ENCODE measurements around the gene KIAA1328. TPM values are rescaled to one million over a fixed set of nuclear protein-coding genes. Genes with fewer than 3 reads are reported as not detected.

The KIAA1328 gene
- total and polyA plus RNA-seq, 3 experiments from 2014 or later = 6.6 to 8.3 (median 6.8) TPM

GRCh38 chr18:36931106-36931505, 102.2 kb downstream of the KIAA1328 start:
- H3K4me3 Mint-ChIP-seq = no peak overlapping the region
- Histone ChIP-seq H3K27ac (ENCODE audit: low read depth, low read length) (no peak overlapping the region), H3K27me3 (ENCODE audit: insufficient read depth, low read length, poor library complexity, severe bottlenecking) (no peaks in the 10 kb centered on the region), H3K9me3 (ENCODE audit: low read length) (no peaks in the 10 kb centered on the region), H3K4me1 (ENCODE audit: insufficient read depth, low read length) (no peaks in the 10 kb centered on the region), H3K36me3 (ENCODE audit: insufficient read depth, low read length) (no peaks in the 10 kb centered on the region), H3K4me3 (ENCODE audit: low read length) (no peak overlapping the region)
- H3K9me3 Mint-ChIP-seq = peaks cover 0 to 7% (median 5%) of the 10 kb centered on the region in 5 donors
- H3K27me3 Mint-ChIP-seq = no peaks in the 10 kb centered on the region
- no peak for DNase-seq
- no peaks in the 10 kb centered on the region for H3K4me1 Mint-ChIP-seq
- ChIA-PET POLR2A (no interaction called here), CTCF (no interaction called here)
- no peak overlapping the region for H3K27ac Mint-ChIP-seq
- H3K36me3 Mint-ChIP-seq = peaks cover 9 to 36% (median 18%) of the 10 kb centered on the region in 3 donors

DNA sequence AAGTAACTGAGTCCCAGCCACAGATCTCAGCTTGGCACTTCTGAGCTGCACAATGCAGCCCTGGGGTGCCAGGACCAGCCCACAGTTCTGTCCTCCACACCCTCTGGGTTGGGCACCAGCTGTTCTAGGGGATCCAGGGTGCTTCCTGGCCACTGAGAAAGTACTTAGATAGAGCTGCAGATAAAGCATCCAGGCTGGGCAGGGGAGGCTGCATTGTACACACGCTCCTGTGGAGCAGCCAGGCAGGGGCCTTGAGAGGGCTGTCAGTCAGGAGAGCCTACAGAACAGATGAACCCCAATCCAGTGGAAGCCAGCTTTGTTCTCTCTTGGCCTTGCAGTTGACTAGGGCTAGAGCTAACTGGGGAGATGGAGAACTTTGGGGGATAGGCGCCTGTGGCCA, 104.6 kb downstream of the KIAA1328 start:
- peaks cover 5% of the 10 kb centered on the region for H3K9me3 ChIP-seq (ENCODE audit: low read length)
- CTCF ChIA-PET = no interaction called here
- H3K27me3 Mint-ChIP-seq = no peaks in the 10 kb centered on the region

GRCh38 chr18:36934884-36935283, 106.0 kb downstream of the KIAA1328 start:
- Mint-ChIP-seq H3K4me3 (no peak overlapping the region), H3K27me3 (no peaks in the 10 kb centered on the region), H3K36me3 (peaks cover 14 to 66% (median 40%) of the 10 kb centered on the region in 3 donors), H3K27ac (no peak overlapping the region), H3K4me1 (no peaks in the 10 kb centered on the region), H3K9me3 (peaks cover 9 to 38% (median 29%) of the 10 kb centered on the region in 5 donors)
- no peak for DNase-seq
- H3K36me3 ChIP-seq (ENCODE audit: insufficient read depth, low read length) = no peaks in the 10 kb centered on the region
- H3K27me3 ChIP-seq (ENCODE audit: insufficient read depth, low read length, poor library complexity, severe bottlenecking) = no peaks in the 10 kb centered on the region
- ChIA-PET CTCF (no interaction called here), POLR2A (no interaction called here)
- H3K9me3 ChIP-seq (ENCODE audit: low read length) = peaks cover 6% of the 10 kb centered on the region
- no peak overlapping the region for H3K27ac ChIP-seq (ENCODE audit: low read depth, low read length)
- H3K4me1 ChIP-seq (ENCODE audit: insufficient read depth, low read length) = no peaks in the 10 kb centered on the region
- H3K4me3 ChIP-seq (ENCODE audit: low read length) = no peak overlapping the region

More for the DNA sequence above, 104.6 kb downstream of the KIAA1328 start:
- no peak for DNase-seq
- H3K27ac ChIP-seq (ENCODE audit: low read depth, low read length) = no peak overlapping the region
- Mint-ChIP-seq H3K4me3 (no peak overlapping the region), H3K9me3 (peaks cover 9 to 28% (median 25%) of the 10 kb centered on the region in 5 donors), H3K27ac (no peak overlapping the region), H3K4me1 (no peaks in the 10 kb centered on the region), H3K36me3 (peaks cover 14 to 56% (median 36%) of the 10 kb centered on the region in 3 donors)
- H3K36me3 ChIP-seq (ENCODE audit: insufficient read depth, low read length) = no peaks in the 10 kb centered on the region
- no peak overlapping the region for H3K4me3 ChIP-seq (ENCODE audit: low read length)
- no peaks in the 10 kb centered on the region for H3K27me3 ChIP-seq (ENCODE audit: insufficient read depth, low read length, poor library complexity, severe bottlenecking)
- POLR2A ChIA-PET = no interaction called here
- no peaks in the 10 kb centered on the region for H3K4me1 ChIP-seq (ENCODE audit: insufficient read depth, low read length)

GRCh38 chr18:36942264-36942663, 113.3 kb downstream of the KIAA1328 start:
- Mint-ChIP-seq H3K36me3 (peaks cover 6 to 39% (median 19%) of the 10 kb centered on the region in 3 donors), H3K4me1 (no peaks in the 10 kb centered on the region), H3K4me3 (no peak overlapping the region), H3K27me3 (no peaks in the 10 kb centered on the region), H3K9me3 (peaks cover 0 to 21% (median 15%) of the 10 kb centered on the region in 5 donors), H3K27ac (no peak overlapping the region)
- no peak overlapping the region for H3K27ac ChIP-seq (ENCODE audit: low read depth, low read length)
- no peaks in the 10 kb centered on the region for H3K4me1 ChIP-seq (ENCODE audit: insufficient read depth, low read length)
- no peaks in the 10 kb centered on the region for H3K36me3 ChIP-seq (ENCODE audit: insufficient read depth, low read length)
- no peak overlapping the region for H3K4me3 ChIP-seq (ENCODE audit: low read length)
- ChIA-PET CTCF (no interaction called here), POLR2A (no interaction called here)
- DNase-seq = peak in 1 of 5 donors; percentile 10
- H3K27me3 ChIP-seq (ENCODE audit: insufficient read depth, low read length, poor library complexity, severe bottlenecking) = no peaks in the 10 kb centered on the region
- H3K9me3 ChIP-seq (ENCODE audit: low read length) = peaks cover 6% of the 10 kb centered on the region

DNA sequence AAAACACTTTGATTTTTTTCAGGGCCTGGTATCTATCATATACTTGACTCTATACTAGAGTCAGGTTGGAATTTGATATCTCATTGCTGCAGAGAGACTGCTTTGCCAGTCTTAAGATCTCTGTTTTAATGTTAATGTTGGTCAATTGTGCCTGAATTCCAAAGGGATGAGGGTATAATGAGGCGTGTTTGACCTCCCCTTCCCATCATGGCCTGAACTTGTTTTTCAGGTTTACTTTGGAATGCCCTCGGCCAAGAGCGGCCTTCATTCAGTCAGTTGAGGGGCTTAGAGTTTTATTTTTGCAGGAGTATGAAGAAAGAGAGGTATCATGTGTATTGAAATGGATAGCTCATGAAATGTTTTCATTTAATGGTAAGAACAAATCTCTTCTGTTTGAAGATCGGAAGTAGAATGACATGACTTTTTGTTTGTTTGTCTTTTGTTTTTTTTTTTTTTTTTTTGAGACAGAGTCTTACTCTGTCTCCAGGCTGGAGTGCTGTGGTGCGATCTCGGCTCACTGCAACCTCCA, 119.0 kb downstream of the KIAA1328 start:
- POLR2A ChIA-PET = no interaction called here
- H3K27ac Mint-ChIP-seq = no peak overlapping the region
- H3K36me3 Mint-ChIP-seq = peaks cover 9 to 19% (median 10%) of the 10 kb centered on the region in 3 donors
- Histone ChIP-seq H3K27ac (ENCODE audit: low read depth, low read length) (no peak overlapping the region), H3K4me1 (ENCODE audit: insufficient read depth, low read length) (no peaks in the 10 kb centered on the region), H3K27me3 (ENCODE audit: insufficient read depth, low read length, poor library complexity, severe bottlenecking) (no peaks in the 10 kb centered on the region), H3K9me3 (ENCODE audit: low read length) (no peaks in the 10 kb centered on the region), H3K4me3 (ENCODE audit: low read length) (no peak overlapping the region), H3K36me3 (ENCODE audit: insufficient read depth, low read length) (no peaks in the 10 kb centered on the region)
- no peak overlapping the region for H3K4me3 Mint-ChIP-seq
- DNase-seq = no peak
- CTCF ChIA-PET = no interaction called here
- H3K27me3 Mint-ChIP-seq = no peaks in the 10 kb centered on the region
- H3K4me1 Mint-ChIP-seq = peaks cover 0 to 1% (median 0%) of the 10 kb centered on the region in 3 donors
- no peaks in the 10 kb centered on the region for H3K9me3 Mint-ChIP-seq

GRCh38 chr18:36950282-36950681, 121.4 kb downstream of the KIAA1328 start:
- Histone ChIP-seq H3K4me3 (ENCODE audit: low read length) (no peak overlapping the region), H3K36me3 (ENCODE audit: insufficient read depth, low read length) (no peaks in the 10 kb centered on the region), H3K4me1 (ENCODE audit: insufficient read depth, low read length) (no peaks in the 10 kb centered on the region), H3K9me3 (ENCODE audit: low read length) (no peaks in the 10 kb centered on the region), H3K27ac (ENCODE audit: low read depth, low read length) (no peak overlapping the region), H3K27me3 (ENCODE audit: insufficient read depth, low read length, poor library complexity, severe bottlenecking) (no peaks in the 10 kb centered on the region)
- DNase-seq = no peak
- peaks cover 9 to 19% (median 15%) of the 10 kb centered on the region in 3 donors for H3K36me3 Mint-ChIP-seq
- POLR2A ChIA-PET = no interaction called here
- no peaks in the 10 kb centered on the region for H3K27me3 Mint-ChIP-seq
- no peak overlapping the region for H3K4me3 Mint-ChIP-seq
- H3K9me3 Mint-ChIP-seq = no peaks in the 10 kb centered on the region
- H3K4me1 Mint-ChIP-seq = peaks cover 0 to 1% (median 0%) of the 10 kb centered on the region in 3 donors
- H3K27ac Mint-ChIP-seq = no peak overlapping the region
- CTCF ChIA-PET = no interaction called here

DNA sequence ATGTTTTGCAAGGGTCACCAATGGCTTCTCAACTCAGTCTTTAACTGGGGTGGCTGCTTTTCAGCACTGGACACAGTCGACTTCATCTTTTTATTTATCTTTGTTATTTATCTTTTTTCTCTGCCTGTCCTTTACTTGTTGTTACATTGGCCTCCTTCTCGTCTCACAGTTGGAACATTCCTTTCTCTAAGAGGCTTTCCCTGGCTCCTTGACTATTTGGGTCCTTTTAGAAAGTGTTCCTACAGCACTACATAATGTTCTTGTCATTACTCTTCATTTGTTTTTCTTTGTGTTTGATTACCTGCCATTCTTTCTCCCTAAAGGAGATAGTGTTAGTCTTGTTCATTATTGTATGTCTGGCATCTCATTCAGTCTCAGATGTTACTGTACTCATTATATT, 122.0 kb downstream of the KIAA1328 start:
- CTCF ChIA-PET = no interaction called here

DNA sequence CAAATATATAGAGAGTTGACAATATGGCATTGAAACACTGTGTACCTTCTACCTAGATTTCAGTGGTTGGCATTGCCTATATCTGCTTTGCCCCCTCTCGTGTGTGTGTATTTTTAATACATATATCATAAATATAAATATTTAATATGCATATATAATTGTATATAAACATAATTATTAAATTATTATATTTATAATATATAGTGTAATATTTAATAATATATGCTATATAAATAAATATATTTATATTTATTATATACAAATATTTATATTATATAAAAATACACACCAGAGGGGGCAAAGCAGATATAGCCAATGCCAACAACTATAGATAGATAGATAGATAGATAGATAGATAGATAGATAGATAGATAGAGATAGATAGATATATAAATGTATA, 124.1 kb downstream of the KIAA1328 start:
- Mint-ChIP-seq H3K4me3 (no peak overlapping the region), H3K27me3 (no peaks in the 10 kb centered on the region), H3K27ac (no peak overlapping the region), H3K36me3 (peaks cover 16 to 30% (median 24%) of the 10 kb centered on the region in 3 donors), H3K9me3 (peaks cover 0 to 4% (median 0%) of the 10 kb centered on the region in 5 donors), H3K4me1 (no peaks in the 10 kb centered on the region)
- Histone ChIP-seq H3K27me3 (ENCODE audit: insufficient read depth, low read length, poor library complexity, severe bottlenecking) (no peaks in the 10 kb centered on the region), H3K9me3 (ENCODE audit: low read length) (no peaks in the 10 kb centered on the region), H3K4me3 (ENCODE audit: low read length) (no peak overlapping the region), H3K27ac (ENCODE audit: low read depth, low read length) (no peak overlapping the region), H3K36me3 (ENCODE audit: insufficient read depth, low read length) (no peaks in the 10 kb centered on the region), H3K4me1 (ENCODE audit: insufficient read depth, low read length) (no peaks in the 10 kb centered on the region)
- no peak for DNase-seq
- ChIA-PET CTCF (no interaction called here), POLR2A (no interaction called here)

More for the DNA sequence above, 122.0 kb downstream of the KIAA1328 start:
- no peaks in the 10 kb centered on the region for H3K27me3 ChIP-seq (ENCODE audit: insufficient read depth, low read length, poor library complexity, severe bottlenecking)
- Mint-ChIP-seq H3K27ac (no peak overlapping the region), H3K36me3 (peaks cover 12 to 23% (median 19%) of the 10 kb centered on the region in 3 donors), H3K4me1 (peaks cover 0 to 1% (median 0%) of the 10 kb centered on the region in 3 donors), H3K4me3 (no peak overlapping the region), H3K27me3 (no peaks in the 10 kb centered on the region), H3K9me3 (no peaks in the 10 kb centered on the region)
- H3K4me3 ChIP-seq (ENCODE audit: low read length) = no peak overlapping the region
- H3K9me3 ChIP-seq (ENCODE audit: low read length) = no peaks in the 10 kb centered on the region
- POLR2A ChIA-PET = no interaction called here
- DNase-seq = no peak
- no peaks in the 10 kb centered on the region for H3K4me1 ChIP-seq (ENCODE audit: insufficient read depth, low read length)
- no peaks in the 10 kb centered on the region for H3K36me3 ChIP-seq (ENCODE audit: insufficient read depth, low read length)
- no peak overlapping the region for H3K27ac ChIP-seq (ENCODE audit: low read depth, low read length)

All from CD8-positive, alpha-beta memory T cell (primary cell).